ENCODE measurements around the gene EIF1AD.

Gene EIF1AD

DNA sequence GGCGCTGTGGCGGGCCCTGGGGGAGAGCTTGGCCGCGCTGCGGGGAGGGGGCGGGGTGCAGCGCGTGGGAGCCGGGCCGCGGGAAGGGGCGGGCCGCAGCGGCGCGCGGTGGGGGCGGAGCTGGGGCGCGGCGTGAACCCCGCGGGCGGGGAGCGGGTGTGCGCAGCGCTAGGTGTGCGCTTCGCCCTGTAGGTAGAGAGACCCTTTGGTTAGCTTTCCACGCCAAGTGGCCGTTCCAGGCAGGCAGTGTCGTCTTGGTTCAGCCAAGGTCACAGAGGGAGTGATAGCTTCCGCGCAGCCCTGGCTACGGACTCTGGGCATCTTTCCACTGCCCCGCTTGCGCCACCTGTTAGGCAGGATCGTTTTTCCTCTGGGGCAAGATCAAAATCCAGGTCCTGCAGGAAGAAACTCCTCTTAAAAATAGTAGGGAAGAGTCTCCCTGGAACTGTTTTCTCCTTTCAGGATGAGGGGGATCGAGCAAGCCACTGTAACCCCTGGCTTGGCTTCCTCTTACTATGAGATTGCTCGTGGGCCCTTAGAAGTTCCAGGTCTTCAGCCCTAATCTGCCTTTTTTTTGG, 780 bp upstream of the EIF1AD start:
- no peak for DNase-seq

DNA sequence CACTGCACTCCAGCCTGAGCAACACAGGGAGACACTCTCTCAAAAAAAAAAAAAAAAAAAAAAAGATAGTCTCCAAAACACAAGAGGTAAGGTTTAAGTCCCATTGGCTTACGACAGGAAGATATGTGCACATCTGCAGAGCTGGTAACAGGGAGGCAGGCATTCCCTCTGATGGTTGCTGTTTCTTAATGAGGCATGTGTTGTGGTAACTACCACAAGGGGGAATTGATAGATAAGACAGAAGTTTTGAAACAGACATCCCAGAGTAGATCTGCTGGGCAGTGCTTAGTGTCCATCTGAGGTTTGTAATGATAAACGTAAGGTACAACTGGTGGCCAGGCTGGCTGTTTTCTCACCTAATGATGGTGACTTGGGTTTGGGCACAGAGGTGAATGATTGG, 4.7 kb downstream of the EIF1AD start:
- DNase-seq, result no peak

DNA sequence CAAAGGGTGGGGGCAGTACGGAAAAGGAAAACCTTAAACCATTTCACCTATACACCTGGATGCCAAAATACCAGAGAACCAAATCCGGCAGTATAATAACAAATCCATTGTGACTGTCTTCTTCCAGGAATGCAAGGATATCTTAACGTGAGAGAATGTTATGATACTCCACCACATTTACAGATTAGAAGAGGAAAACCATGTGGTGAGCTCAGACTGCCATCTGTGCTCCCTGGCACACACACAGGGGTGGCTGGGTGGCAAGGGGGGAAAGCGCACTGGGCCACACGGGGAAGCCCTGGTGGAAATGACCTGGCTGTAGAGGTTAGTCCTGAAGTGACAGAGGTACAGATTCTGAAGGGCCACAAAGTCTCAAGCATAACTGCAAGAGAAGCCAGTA, 9.9 kb downstream of the EIF1AD start:
- DNase-seq, result no peak

DNA sequence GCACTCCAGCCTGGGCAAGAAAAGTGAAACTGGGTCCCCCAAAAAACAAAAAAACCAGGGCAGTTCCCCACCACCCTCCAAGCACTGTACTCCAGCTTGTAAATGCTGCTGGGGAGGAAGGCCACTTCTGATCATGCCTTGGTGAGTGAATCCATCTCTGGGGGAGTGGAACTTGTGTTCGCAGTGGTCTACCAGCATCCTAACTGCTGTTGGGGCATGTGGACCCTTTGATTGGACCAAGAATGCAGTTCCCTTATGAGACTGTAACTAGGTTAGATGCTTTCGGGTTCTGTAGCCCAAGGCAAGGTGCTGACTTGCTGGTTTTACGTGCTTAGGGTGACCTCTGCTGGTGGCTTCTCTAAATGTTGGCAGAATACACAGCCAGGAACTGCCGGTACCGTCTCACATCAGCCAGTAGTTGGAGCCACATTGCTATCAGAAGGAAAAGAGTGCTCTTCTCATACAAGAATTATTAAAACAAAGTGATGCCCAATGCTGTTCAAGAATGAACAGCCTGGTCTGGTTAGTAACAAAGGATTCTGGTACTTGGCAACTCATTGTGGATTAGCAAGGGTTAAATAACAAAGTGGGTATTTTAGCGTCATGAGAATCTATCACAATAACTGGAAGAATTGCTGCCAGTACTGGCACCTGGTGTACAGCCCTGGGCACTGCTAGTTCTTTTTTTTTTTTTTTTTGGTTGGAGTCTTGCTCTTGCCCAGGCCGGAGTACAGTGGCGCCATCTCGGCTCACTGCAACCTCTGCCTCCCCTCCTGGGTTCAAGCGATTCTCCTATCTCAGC, 13.0 kb downstream of the EIF1AD start:
- peak; percentile 97 for DNase-seq

DNA sequence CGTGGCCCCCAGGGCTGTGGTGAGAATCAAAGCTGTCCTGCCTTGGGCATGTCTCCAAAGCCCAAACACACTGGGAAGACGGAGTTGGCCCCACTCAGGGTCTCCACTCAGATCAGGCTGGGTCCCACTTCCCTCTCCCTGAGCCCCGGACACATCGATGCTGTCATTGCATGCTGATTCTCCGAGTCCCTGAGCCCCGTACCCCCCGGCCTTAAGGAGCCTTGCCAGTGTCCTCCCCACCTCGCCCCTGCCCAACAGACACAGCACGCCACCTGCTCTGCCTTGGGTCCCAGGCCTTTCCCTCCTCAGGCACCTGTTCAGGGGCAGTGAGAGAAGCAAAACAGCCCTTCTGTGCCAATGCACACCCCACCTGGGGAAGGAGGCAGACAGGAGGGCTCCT, 14.6 kb downstream of the EIF1AD start:
- DNase-seq, result no peak

DNA sequence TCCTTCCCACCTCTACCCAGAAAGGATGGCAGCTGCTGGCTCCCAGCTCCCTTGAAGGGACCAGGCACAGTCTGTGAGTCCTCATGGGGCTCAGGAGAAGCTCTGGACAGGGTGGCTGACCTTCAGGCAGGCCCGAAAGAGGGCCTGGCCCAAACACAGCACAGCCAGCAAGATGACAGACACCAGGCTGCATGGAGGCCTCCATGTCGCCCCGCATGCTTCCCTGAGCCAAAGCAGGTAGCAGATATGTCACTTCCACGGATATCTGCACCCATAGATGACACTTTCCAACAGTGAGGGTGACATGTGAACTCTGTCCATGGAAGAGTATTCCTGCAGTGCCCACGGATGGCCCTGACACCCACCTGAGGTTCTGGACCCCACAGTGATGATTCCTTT, 18.4 kb downstream of the EIF1AD start:
- DNase-seq, result no peak

DNA sequence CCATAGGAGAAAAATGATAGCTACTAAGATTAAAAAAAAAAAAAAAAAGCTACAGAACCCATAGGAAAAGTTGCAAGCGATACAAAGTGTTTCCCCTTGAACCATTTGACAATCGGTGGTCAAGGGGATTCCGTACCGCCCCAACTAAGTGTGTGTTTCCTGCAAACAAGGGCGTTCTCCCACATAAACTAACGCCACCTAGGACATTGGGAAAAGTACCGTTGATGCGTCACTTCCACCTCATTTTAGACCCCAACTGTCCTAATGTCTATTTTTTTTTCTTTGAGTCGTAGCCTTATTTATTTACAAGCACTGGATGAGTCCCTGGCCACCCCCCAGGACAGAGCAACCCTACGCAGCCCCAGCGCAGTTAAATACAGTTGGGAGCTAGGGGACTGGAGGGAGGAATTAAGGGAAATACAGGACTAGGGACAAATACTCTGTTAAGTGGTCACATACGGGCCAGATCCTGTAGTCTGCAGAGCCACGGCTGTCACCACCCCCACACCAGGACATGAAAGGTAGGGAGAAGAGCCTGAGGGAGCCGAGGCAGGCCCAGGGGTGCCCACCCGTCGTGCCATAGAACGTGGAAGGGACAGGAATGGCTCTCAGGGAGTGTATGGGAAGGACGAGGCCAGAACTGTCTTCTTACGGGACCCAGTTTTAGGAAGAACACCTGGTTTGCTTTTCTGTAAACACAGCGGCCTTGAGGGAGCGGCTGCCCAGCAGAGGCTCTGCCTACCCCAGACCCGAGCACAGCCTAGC, 19.0 kb downstream of the EIF1AD start:
- DNase-seq, result no peak

DNA sequence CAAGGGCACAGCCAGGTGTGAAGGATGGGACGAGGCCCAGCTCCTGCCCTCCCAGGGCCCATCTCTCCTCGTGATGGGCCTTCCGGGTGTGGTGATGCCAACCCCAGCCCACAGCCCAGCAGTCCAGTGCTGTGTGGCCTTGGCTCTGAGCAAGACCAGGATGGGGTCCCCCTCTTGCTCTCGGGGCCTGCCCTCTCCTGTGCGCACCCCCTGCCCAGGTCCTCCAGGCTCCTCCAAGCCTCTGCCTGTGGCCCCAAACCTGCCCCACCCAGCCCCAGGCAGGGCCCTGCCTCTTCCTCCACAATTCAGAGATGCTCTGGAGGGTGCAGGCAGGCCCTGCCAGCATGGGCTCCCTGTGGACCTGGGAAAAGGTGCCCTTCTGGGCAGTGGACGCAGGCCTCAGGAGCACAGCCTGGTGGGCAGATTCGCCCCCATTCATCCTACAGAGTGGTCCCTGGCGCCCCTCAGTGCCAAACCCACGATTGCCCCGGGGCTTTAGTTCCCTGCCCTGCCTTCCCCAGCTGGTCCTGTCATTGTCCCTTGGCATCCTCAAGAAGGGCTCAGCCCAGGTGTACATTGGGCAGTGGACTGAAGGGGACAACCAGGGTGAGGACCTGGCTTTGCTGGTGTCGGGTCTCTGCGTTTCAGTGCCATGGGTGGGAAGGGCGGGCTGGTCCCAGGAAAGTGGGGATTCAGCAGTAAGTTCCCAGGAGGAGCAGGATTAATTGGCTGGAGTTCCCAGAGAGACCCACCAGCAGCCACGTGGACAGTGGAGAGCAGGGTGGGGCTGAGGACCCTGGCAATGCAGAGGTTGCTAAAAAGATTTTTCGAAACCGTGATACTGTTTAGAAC, 19.8 kb downstream of the EIF1AD start:
- no peak for DNase-seq

DNA sequence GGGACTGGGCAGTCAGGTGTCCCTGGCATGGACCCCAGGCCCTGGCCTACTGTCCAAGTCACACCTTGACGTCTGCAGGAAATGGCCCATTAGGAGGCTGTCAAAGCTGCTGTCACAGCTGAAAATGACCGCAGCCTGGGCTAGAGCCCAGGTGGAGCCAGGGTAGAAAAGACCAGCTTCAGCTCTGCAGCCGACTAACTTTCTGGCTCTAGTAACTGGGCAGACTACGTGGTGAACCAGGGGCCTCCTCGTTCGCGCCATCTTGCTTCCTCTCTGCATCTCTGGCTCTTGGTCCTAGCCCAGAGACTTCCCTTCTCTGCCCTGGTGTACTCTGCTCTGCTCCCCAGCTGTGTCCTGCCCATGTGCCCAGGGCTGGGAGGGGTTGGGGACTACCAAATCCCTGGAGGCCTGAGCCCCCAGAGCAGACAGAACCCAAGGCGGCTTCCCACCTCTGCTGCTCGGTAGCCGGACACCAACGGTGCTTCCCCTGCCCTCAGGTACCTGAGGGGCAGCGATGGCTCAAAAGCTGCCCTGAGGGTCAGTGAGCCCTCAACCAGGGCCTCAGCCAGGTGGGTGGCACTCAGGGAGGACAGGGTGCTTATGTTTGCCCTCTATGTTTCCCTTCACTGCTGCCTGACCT, 20.7 kb downstream of the EIF1AD start:
- no peak for DNase-seq

DNA sequence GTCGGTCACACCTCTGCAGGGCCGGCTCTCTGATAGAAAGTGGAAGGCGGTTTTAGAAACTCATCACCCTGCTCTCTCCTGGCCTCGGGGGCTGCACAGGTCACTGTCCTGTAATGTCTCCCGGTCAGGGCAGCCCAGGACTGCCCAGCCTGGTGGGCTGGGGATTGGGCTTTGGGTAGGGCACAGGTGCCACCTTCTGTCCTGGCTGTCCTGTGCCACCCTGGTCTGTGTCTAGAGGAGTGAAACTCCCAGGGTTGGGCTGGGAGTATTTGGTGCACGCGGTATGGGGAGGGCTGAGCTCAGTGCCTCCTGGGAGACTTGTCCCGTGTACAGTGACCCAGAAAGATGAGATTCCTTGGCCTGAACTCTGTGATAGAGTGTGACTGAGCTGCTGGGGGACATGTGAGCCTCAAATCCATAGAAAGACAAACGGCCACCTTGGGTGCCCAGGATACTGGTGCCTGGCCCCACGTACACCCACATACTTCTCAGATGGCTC, 22.6 kb downstream of the EIF1AD start:
- no peak for DNase-seq

DNA sequence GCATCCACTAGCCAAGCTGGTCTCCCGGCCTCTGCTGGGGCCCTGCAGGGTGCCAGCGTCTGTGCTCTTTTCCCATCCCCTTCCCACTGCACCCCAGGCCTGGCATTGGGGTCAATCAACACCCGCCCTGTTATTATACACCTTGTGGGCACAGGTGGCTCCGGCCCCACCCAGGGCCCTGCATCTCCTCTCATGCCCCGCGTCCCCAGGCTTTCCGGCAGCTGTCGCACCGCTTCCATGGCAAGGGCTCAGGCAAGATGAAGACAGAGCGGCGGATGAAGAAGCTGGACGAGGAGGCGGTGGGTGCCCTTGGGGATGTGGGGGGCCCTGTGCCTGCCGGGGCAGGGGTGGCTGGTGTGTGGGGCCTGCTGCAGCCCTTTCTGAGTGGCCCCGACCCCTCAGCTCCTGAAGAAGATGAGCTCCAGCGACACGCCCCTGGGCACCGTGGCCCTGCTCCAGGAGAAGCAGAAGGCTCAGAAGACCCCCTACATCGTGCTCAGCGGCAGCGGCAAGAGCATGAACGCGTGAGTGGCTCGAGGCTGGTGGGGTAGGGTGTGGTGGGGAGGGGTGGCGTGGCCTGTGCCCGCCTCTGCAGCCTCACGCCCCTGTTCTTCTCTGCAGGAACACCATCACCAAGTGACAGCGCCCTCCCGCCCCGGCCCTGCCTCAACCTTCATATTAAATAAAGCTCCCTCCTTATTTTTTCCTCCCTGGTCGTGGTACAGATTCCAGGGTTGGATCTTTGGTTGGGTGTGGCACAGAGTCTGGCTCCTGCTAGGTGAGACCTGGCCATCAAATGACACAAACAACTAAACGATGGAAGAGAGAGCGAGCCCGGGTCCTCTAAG, 23.3 kb downstream of the EIF1AD start:
- no peak for DNase-seq

DNA sequence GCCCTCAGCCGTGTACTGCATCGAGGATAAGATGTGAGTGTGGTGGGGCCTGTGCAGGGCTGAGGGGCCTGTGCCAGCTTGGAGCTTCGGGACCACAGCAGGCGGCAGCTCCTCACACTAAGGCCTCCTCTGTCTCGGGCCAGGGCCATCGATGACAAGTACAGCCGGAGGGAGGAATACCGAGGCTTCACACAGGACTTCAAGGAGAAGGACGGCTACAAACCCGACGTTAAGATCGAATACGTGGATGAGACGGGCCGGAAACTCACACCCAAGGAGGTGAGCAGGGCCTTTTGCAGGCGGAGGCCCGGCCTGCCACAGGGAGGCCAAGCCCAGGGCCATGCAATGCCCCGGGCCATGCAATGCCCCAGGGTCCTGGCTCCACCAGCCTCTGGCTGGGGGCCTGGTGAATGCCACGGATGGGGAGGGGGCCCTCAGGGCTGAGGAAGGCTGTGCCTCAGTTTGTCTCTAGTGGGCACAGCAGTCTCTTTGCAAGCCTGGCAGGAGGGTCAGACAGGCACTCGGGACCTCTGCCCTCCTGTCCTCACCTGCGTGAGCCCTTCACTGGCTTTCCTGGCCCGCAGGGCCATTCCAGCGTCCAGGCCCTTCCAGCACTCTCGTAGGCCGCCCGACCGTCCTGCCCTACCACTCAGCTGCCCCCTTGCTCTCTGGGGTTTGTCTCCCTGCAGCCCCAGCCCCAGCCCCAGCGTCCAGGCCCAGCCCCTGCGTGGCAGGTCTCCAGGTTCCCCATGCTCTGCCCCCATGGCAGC, 24.2 kb downstream of the EIF1AD start:
- DNase-seq, result no peak

DNA sequence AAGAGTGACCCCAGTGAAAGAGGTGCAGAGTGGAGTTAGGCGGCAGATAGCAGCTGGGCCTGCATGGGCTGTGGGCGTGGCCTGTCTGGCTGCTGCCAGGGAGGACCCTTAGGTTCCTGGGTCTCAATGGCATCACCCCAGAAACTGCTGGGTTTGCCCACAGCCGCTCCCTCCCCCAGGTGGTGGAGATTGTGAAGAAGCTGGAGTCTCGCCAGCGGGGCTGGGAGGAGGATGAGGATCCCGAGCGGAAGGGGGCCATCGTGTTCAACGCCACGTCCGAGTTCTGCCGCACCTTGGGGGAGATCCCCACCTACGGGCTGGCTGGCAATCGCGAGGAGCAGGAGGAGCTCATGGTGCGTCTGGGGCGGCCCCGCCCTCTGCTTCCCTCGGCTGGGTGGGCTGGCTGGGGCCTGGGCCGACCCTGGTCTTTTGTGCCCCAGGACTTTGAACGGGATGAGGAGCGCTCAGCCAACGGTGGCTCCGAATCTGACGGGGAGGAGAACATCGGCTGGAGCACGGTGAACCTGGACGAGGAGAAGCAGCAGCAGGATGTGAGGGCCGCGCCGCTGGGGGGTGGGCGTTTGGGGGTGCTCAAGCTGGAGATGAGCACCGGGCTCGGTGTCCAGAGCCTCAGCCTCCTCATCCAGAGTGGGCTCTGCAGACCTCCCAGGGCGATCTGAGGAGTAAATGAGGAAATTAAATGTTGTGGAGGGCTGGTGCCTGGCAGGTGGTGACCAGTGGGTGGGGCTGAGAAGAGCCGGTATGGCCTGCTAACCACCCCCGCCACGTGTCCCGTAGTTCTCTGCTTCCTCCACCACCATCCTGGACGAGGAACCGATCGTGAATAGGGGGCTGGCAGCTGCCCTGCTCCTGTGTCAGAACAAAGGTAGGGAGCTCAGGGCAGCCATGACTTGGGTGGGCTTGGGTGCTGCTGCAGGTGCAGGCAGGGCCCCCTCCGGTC, 25.5 kb downstream of the EIF1AD start:
- DNase-seq, result no peak

DNA sequence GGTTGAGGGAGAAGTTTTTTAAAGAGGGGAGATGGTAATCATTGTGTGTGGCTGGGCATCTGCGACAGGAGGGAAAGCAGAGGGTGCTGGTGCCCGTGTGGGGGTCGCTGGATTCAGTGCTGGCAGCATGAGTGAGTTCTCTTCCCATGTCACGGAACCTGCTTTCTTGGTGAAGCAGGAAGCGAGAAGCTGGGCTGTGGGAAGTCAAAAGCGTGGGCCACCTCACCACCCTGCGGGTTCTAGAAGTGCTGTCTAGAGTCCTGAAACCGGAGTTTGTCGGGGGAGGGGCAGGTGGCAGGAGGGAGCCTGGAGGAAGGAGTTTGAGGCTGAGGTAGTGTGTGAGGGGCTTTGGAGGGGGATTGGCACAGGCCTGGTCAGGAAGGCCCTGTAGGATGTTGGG, 26.2 kb downstream of the EIF1AD start:
- no peak for DNase-seq

DNA sequence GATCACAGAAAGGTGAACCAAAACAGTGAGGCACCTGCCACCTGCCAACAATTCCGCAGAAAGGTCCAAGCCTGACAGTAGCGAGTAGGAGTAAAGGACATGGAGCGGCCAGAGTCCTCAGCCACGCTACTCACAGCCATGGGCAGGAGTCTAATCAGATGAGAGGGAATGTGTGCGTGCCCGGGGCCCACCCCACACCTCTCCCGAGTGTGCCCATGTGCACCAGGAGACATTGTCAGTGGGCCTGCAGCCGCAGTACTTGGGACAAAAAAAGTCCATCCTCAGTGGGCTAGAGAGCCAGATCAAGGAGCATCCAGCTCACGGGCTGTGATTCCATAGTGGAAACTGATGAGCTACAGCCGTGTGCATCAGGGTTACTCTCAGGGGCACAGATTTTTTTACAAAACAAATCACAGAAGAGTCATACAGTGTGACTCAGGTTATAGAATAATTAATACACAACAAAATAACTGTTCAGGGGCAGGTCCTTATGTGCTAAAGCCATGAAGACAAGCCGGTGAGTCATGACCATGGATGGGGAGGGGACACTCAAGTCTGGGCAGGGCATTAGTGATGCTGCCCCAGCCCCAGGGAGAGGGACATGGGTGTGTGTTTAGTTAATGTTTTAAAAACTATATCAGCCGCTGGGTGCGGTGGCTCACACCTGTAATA, 28.4 kb downstream of the EIF1AD start:
- peak; percentile 1 for DNase-seq

DNA sequence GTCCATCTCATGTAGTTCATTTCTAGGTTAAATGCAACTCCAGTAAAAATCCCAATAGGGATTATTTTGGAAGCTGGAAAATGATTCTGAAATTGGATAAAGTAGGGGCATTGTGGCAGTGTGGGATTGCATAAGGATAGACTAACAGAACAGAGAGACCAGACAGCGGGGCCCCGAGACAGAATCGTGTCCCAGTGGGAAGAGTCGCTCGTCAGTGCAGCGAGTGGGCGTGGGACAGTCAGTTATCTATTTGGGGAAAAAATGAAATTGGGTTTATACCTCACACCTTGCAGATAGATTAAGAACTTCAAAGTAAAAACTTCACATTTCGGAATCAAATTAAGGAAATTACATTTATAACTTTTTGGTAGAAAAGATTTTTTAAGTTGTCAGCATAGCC, 29.8 kb downstream of the EIF1AD start:
- DNase-seq, result no peak

DNA sequence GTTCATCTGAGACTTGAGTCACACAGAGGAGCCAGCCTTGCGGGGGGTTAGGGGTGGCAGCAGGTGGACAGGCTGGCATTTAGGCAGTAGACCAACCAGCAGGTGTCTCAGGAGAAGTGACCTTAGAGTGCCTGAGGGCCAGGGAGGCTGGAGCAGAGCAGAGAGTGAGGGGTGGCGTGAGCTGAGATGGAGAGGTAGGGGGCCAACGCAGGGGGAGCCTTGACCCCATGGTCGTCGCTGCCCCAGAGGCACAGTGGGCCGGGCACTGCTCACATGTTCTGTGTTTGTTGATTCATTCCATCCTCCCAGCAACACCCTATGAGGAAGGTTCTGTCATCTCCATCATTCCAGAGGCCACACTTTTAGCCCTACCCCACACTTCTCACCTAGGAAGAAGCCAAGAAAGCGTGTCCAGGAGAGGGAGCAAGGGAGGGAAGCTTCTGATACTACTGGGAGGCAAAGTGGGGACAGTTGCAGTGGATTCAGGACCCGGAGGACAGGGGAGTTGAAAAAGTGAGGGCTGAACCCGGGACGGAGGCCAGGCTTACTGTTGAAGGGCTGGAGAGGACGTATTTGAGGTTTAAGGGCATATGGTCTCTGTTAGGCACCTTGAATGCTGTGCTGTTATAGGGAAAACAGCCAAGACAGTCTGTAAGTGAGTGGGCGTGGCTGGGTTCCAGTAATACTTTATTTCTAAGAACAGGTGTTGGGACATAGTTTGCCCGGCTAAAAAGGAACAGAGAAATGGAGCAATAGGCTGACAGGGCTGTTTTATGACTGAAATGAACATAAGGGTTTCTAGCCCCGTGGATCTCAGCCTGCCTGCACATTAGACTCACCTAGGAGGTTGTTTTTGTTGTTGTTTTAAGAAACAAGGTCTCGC, 33.1 kb downstream of the EIF1AD start:
- no peak for DNase-seq
